NB4 (cell line): ENCODE measurements around the gene LOC128125822.

Source experiments
- TF ChIP-seq, protein P1 (sequence below): IDR thresholded peaks from one replicate; pipeline ENCODE4 v1.5.1; 2012; ENCODE audit warnings: low read depth, low read length
- TF ChIP-seq, protein P2 (sequence below): IDR thresholded peaks from 2 replicates; pipeline ENCODE4 v1.6.1; 2011; ENCODE audit warnings: low read depth, low read length

DNA sequence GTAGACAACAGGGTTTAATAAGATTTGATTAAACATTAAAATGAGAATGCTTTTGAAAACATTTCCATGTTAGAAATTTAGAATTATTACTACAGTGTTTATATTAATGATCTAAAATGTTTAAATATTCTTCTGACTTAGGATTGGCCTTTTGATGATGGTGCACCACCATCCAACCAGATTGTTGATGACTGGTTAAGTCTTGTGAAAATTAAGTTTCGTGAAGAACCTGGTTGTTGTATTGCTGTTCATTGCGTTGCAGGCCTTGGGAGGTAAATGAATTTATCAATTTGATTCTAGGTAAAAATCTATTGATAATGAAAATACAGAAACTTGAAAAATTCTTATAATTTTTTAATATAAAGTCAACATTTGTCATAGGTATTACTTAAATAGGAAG is 6.5 kb downstream of the LOC128125822 start:
- TF ChIP-seq, protein P1, sequence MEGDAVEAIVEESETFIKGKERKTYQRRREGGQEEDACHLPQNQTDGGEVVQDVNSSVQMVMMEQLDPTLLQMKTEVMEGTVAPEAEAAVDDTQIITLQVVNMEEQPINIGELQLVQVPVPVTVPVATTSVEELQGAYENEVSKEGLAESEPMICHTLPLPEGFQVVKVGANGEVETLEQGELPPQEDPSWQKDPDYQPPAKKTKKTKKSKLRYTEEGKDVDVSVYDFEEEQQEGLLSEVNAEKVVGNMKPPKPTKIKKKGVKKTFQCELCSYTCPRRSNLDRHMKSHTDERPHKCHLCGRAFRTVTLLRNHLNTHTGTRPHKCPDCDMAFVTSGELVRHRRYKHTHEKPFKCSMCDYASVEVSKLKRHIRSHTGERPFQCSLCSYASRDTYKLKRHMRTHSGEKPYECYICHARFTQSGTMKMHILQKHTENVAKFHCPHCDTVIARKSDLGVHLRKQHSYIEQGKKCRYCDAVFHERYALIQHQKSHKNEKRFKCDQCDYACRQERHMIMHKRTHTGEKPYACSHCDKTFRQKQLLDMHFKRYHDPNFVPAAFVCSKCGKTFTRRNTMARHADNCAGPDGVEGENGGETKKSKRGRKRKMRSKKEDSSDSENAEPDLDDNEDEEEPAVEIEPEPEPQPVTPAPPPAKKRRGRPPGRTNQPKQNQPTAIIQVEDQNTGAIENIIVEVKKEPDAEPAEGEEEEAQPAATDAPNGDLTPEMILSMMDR: no peak
- TF ChIP-seq, protein P2, sequence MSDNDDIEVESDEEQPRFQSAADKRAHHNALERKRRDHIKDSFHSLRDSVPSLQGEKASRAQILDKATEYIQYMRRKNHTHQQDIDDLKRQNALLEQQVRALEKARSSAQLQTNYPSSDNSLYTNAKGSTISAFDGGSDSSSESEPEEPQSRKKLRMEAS: no peak
